Thoracic aorta (tissue), 2 donors: ENCODE data around the gene PMIS2. TPM values are rescaled to one million over a fixed set of nuclear protein-coding genes. Genes with fewer than 3 reads are reported as not detected.

Experiments used
- ATAC-seq: fragments of 150-250 bp; one replicate; pipeline ENCODE4 v1.8.0; 2017; ENCODE audit warnings: low read depth; ENCODE audit not compliant: insufficient number of reproducible peaks, low FRiP score
- DNase-seq: peaks from one replicate; pipeline ENCODE4 v3.0.0-alpha.2; 2020; ENCODE audit warnings: low spot score
- H3K27ac ChIP-seq, 2 donors: fragments of 200-600 bp; sonication (generic); 1 replicate in 1 of 2; 2 replicates in 1 of 2; pipeline ENCODE4 v1.5.1; 2016; ENCODE audit warnings: mild to moderate bottlenecking in 2 of 2, moderate library complexity in 2 of 2
- H3K27me3 ChIP-seq: fragments of 200-600 bp; sonication (generic); replicated peaks from 2 replicates; pipeline ENCODE4 v1.6.0; 2016; ENCODE audit warnings: mild to moderate bottlenecking; ENCODE audit not compliant: insufficient read depth
- H3K36me3 ChIP-seq: fragments of 200-600 bp; sonication (generic); one replicate; pipeline ENCODE4 v1.5.1; 2016
- H3K4me1 ChIP-seq, 2 donors: fragments of 200-600 bp; sonication (generic); 1 replicate in 1 of 2; 2 replicates in 1 of 2; pipeline versions ENCODE4 v1.5.1 to v1.6.0; 2016; ENCODE audit warnings: low read depth in 2 of 2, mild to moderate bottlenecking in 1 of 2; ENCODE audit not compliant: control insufficient read depth in 1 of 2
- H3K4me3 ChIP-seq: fragments of 200-600 bp; sonication (generic); 2 replicates; pipeline ENCODE4 v1.5.1; 2016; ENCODE audit warnings: mild to moderate bottlenecking
- H3K9me3 ChIP-seq: fragments of 200-600 bp; sonication (generic); 2 replicates; pipeline ENCODE4 v1.5.1; 2016
- total RNA-seq, 2 donors: library from RNA; depleted of rRNA; stranded (reverse); fragments of >200 nt; gene quantifications; one replicate each; pipeline versions ENCODE4 v1.1.0 to v1.2.3, GENCODE V29; 2016
- TF ChIP-seq, protein P1 (sequence below): fragments of 200-600 bp; sonication (generic); IDR thresholded peaks from one replicate; pipeline ENCODE4 v1.5.1; 2019; ENCODE audit warnings: antibody characterized with exemption

The PMIS2 gene
- total RNA-seq, 2 donors from 2014 or later = not detected

DNA sequence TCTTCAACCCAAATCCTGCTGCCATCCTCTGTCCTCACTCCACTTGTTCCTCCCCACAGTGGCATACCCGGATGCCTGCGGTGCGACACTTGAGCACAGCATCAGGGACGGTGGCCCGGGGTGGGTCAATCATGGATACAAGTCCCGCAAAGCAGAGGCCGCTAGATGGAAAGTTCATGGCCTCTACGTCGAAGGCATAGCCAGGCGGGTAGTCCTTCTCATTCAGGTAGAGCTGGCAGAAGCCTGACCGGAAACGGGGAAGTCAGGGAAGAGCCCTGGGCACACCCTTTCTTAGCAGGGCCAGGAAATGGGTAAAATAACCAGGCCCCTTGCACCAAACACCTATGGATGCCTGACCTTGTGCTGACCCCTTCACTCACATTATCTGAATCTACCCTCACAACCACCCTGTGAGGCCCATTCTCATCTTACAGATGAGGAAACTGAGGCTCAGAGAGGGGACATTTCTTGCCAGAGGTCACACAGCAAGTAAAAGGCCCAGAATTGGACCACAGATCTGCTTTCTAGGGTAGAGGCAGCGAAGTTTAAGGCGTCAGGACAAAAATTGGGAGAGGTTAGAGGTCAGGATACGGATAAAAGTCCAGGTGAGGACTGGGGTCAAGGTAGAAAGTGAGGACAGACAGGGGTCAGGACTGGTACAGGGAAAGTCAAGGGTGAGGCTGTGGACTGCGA lies 29.0 kb upstream of the PMIS2 start:
- H3K27ac ChIP-seq = no peak overlapping the region
- H3K36me3 ChIP-seq = no peaks in the 10 kb centered on the region
- no peaks in the 10 kb centered on the region for H3K27me3 ChIP-seq
- ATAC-seq (no peak), DNase-seq (no peak)
- TF ChIP-seq, protein P1, sequence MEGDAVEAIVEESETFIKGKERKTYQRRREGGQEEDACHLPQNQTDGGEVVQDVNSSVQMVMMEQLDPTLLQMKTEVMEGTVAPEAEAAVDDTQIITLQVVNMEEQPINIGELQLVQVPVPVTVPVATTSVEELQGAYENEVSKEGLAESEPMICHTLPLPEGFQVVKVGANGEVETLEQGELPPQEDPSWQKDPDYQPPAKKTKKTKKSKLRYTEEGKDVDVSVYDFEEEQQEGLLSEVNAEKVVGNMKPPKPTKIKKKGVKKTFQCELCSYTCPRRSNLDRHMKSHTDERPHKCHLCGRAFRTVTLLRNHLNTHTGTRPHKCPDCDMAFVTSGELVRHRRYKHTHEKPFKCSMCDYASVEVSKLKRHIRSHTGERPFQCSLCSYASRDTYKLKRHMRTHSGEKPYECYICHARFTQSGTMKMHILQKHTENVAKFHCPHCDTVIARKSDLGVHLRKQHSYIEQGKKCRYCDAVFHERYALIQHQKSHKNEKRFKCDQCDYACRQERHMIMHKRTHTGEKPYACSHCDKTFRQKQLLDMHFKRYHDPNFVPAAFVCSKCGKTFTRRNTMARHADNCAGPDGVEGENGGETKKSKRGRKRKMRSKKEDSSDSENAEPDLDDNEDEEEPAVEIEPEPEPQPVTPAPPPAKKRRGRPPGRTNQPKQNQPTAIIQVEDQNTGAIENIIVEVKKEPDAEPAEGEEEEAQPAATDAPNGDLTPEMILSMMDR = no peak
- no peaks in the 10 kb centered on the region for H3K9me3 ChIP-seq
- H3K4me3 ChIP-seq = no peak overlapping the region
- H3K4me1 ChIP-seq = peaks cover 0 to 5% of the 10 kb centered on the region in 2 donors

DNA sequence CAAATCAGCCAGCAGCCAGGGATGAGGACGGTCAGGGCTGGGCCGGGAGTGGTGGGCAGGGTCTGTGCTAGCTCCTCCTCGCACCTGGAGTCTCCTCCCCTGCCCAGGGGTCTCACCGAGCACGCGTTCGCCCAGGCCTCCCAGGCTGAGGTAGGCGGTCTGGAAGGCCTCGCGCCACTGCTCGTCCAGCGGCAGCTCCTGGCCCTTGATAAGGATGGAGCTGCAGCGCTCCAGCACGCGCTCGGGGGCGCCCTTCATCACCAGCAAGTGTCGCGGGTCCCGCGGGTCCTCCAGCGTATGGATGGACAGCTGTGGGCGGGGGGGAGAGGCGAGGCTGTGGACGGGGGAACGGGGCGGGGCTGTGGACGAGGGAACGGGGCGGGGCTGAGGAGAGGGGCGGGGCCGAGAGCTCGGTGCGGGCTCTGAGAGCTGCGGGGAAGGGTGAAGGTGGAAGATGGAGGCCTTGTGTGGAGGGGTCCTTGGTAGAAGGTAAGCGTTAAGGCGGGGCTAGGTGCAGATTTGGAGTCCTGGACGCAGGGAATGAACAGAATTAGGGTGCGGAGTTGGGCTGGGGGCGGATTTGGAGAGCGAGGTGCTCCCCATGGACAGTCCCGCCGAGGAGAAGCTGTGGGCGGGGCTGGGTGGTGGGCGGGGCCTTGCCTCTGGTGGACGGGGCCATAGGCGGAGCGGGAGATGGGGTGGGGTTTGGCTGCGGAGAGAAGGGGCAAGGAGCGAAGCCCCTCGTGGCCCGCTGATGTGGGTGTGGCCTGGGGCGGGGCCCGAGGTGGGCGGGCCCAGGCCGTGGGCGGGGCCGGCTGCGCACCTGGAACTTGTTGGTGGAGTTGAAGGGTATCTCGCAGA lies 28.2 kb upstream of the PMIS2 start:
- Histone ChIP-seq H3K36me3 (no peaks in the 10 kb centered on the region), H3K4me3 (peak overlapping the region; percentile 51), H3K27ac (no peak overlapping the region), H3K9me3 (no peaks in the 10 kb centered on the region), H3K27me3 (no peaks in the 10 kb centered on the region), H3K4me1 (peaks cover 0 to 5% of the 10 kb centered on the region in 2 donors)
- TF ChIP-seq, protein P1 = no peak
- ATAC-seq (no peak), DNase-seq (no peak)

DNA sequence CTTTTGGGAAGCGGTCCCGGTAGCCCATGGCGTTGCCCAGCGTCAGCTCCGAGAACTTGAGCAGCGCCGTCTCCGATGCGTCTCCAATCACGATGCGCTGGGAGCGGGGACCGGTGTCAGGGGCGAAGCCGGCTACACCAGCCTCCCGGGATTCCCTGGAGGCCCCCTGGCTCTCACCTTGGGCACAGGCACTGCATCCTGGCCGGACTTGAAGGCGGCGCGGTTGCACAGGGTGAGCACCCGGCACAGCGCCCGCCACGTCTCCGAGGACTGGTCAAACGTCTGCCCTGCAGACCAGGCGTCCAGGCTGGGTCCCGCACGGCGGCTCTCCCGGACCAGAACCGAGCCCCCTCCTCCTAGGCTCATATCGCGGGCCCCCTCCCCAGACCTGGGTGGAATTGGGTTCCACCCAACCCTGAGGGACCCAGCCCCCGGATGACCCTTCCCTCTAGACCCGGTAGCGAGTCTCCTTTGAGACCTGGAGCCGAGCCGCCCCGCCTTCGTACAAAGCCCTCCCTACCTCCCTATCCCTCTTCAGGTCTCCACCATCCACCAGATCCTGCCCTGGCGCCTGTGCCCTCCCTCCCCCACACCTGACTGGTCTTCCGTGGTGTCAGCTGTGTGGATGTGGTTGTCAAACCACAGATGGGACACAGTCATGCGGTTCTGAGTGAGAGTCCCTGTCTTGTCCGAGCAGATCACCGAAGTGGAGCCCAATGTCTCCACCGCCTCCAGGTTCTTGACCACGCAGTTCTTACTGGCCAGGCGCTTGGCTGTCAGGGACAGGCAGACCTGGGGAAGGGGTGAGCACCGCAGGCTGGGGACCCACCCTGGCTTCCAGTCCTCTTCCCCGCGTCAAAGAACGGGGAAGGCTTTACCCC lies 27.3 kb upstream of the PMIS2 start:
- Histone ChIP-seq H3K4me1 (peaks cover 0 to 5% of the 10 kb centered on the region in 2 donors), H3K36me3 (no peaks in the 10 kb centered on the region), H3K27me3 (no peaks in the 10 kb centered on the region), H3K4me3 (peak overlapping the region; percentile 51), H3K27ac (no peak overlapping the region), H3K9me3 (no peaks in the 10 kb centered on the region)
- no peak for ATAC-seq
- DNase-seq = no peak
- TF ChIP-seq, protein P1 = no peak

DNA sequence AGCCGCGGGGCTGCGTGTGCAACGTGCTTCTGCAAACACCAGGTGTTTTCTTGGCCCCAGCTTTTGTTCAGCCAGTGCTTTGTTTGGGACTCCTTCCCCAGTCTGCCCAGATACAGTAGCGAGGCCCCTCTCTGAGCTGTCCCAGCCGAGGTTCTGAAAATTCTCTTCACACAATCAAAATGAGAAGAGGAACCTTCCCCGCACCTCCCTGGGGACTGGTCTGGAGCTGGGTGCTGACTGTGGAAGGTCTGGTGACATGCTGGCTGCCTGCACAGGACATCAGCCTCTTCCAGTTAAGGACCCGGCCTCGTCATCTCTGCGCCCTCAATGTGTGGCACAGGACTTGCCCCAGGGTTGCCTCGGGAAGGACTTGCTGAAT lies 26.7 kb upstream of the PMIS2 start:
- TF ChIP-seq, protein P1 = no peak
- H3K27me3 ChIP-seq = no peaks in the 10 kb centered on the region
- DNase-seq = no peak
- no peaks in the 10 kb centered on the region for H3K9me3 ChIP-seq
- H3K27ac ChIP-seq = no peak overlapping the region
- H3K4me3 ChIP-seq = no peak overlapping the region
- H3K4me1 ChIP-seq = peaks cover 0 to 5% of the 10 kb centered on the region in 2 donors
- no peaks in the 10 kb centered on the region for H3K36me3 ChIP-seq
- no peak for ATAC-seq

DNA sequence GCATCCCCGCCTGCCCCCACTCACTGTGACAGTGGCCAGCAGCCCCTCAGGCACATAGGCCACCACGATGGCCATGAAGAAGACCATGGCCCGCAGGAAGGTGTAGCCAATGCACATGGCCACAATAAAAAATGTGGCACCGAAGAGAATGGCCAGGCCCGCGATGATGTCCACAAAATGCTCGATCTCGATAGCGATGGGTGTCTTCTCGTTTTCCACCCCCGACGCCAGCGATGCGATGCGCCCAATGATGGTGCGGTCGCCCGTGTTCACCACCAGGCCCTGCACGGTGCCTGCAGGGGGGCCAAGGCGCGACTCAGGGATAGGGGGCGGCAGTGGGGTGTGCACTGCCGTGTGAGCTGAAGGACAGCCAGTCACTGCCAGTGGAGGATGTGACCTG lies 26.2 kb upstream of the PMIS2 start:
- no peak for ATAC-seq
- H3K36me3 ChIP-seq = no peaks in the 10 kb centered on the region
- peaks cover 0 to 5% of the 10 kb centered on the region in 2 donors for H3K4me1 ChIP-seq
- TF ChIP-seq, protein P1 = no peak
- H3K4me3 ChIP-seq = no peak overlapping the region
- no peaks in the 10 kb centered on the region for H3K27me3 ChIP-seq
- DNase-seq = no peak
- no peak overlapping the region for H3K27ac ChIP-seq
- no peaks in the 10 kb centered on the region for H3K9me3 ChIP-seq
